A673 (cell line): ENCODE results near the gene FRY.

ENCODE experiments used
- EZH2 ChIP-seq: fragments of 200-600 bp; sonication (generic); IDR thresholded peaks from 2 replicates; pipeline ENCODE4 v1.6.1; 2017; ENCODE audit warnings: borderline replicate concordance, low read depth, mild to moderate bottlenecking, mixed read lengths, antibody characterized with exemption, low read length; ENCODE audit not compliant: poor library complexity, severe bottlenecking
- TF ChIP-seq, protein P1 (sequence below): fragments of 300-800, 200-600 bp; sonication (generic); conservative IDR thresholded peaks from 2 replicates; pipeline ENCODE4 v1.5.1; 2017; ENCODE audit warnings: low read depth, mild to moderate bottlenecking, antibody characterized with exemption, low read length, moderate library complexity, mixed read lengths

DNA sequence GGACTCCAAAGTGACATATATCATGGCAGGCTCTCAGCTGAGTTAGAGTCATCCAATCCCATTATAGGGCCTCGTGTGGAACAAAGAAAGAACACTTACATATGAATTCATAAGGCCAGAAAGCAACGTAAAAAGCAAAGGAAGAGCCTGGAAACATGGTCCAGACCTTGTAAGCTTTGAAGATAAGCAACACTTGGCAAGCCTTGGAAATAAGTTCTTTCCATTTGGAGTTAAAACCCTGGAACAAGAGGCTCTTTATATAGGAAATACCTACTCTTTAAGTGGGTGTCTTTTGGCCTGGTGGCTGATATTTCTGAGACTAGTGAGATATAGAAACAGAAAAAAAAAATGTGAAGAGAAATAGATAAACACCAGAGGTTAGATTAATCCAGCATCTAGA lies 234.2 kb downstream of the FRY start:
- TF ChIP-seq, protein P1, sequence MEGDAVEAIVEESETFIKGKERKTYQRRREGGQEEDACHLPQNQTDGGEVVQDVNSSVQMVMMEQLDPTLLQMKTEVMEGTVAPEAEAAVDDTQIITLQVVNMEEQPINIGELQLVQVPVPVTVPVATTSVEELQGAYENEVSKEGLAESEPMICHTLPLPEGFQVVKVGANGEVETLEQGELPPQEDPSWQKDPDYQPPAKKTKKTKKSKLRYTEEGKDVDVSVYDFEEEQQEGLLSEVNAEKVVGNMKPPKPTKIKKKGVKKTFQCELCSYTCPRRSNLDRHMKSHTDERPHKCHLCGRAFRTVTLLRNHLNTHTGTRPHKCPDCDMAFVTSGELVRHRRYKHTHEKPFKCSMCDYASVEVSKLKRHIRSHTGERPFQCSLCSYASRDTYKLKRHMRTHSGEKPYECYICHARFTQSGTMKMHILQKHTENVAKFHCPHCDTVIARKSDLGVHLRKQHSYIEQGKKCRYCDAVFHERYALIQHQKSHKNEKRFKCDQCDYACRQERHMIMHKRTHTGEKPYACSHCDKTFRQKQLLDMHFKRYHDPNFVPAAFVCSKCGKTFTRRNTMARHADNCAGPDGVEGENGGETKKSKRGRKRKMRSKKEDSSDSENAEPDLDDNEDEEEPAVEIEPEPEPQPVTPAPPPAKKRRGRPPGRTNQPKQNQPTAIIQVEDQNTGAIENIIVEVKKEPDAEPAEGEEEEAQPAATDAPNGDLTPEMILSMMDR: no peak
- TF ChIP-seq EZH2: no peak
